GM12891 (cell line): ENCODE measurements around the gene SELENOV.

Experiments used
- PAX5 ChIP-seq: IDR thresholded peaks from 2 replicates; pipeline ENCODE4 v1.6.1; 2011; ENCODE audit warnings: low read length, moderate library complexity, mild to moderate bottlenecking; ENCODE audit not compliant: insufficient read depth, severe bottlenecking
- POLR2A ChIP-seq: IDR thresholded peaks from 2 replicates; pipeline ENCODE4 v1.6.1; 2011; ENCODE audit warnings: low read depth, low read length, control low read depth
- POLR2AphosphoS5 ChIP-seq: IDR thresholded peaks from 2 replicates; pipeline ENCODE4 v1.6.1; 2011; ENCODE audit warnings: low read depth, low read length, control low read depth
- POU2F2 ChIP-seq: IDR thresholded peaks from 2 replicates; pipeline ENCODE4 v1.6.1; 2011; ENCODE audit warnings: low read depth, mild to moderate bottlenecking, control low read depth, low read length, moderate library complexity
- SPI1 ChIP-seq: IDR thresholded peaks from 2 replicates; pipeline ENCODE4 v1.6.1; 2011; ENCODE audit warnings: low read depth, low read length, control low read depth
- TAF1 ChIP-seq: IDR thresholded peaks from 2 replicates; pipeline ENCODE4 v1.6.1; 2011; ENCODE audit warnings: low read depth, low read length, control low read depth

DNA sequence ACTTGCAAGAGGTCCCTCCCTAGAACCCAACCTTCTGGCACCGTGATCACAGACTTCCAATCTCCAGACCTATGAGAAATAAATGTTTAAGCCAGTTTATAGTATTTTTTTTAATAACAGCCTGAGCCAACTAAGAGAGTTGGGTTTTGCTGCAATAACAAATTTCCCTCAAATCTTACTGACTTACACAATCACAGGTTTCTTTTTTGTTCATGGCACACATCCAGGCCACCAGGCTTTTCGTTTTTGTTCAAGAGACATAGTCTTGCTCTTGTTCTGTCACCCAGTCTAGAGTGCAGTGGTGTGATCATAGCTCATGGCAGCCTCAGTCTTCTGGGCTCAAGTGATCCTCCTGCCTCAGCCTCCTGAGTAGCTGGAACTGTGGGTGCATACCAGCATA, 2.0 kb upstream of the SELENOV start:
- TF ChIP-seq TAF1, result no peak
- no peak for TF ChIP-seq POLR2AphosphoS5
- TF ChIP-seq POLR2A, result no peak
- no peak for TF ChIP-seq PAX5
- TF ChIP-seq SPI1, result no peak
- TF ChIP-seq POU2F2, result no peak
